ENCODE data around the gene TICRR. TPM values are rescaled to one million over a fixed set of nuclear protein-coding genes. Genes with fewer than 3 reads are reported as not detected.

Gene TICRR
- total and polyA plus RNA-seq, 3 experiments from 2014 or later, result 14.0 TPM; not detected in 1

DNA sequence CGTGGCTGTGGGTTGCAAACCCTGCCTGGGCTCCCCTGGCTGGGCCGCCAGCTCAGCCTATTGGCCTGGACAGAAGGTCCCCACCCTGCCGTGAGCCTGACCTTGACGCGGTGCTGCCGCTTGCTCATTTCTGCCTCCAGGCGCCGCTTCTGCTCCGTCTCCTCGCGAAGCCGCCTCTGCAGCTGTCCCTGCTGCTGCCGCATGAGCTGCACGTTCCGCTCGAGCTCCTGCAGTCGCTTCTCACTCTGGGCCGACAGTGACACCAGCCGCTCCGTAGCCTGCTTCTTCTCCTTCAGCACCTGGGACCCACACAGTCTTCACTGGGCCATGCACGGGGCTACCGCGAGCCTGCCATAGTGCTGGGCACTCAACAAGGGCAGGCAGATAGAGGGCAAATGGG, 58.3 kb downstream of the TICRR start:
- Histone ChIP-seq H3K9me3 (ENCODE audit: low read length) (no peaks in the 10 kb centered on the region), H3K27me3 (ENCODE audit: insufficient read depth, low read length, poor library complexity, severe bottlenecking) (no peaks in the 10 kb centered on the region), H3K4me1 (ENCODE audit: insufficient read depth, low read length) (no peaks in the 10 kb centered on the region), H3K36me3 (ENCODE audit: insufficient read depth, low read length) (no peaks in the 10 kb centered on the region), H3K4me3 (ENCODE audit: low read length) (no peak overlapping the region), H3K27ac (ENCODE audit: low read depth, low read length) (no peak overlapping the region)
- DNase-seq, result no peak
- Mint-ChIP-seq H3K9me3 (peaks cover 0 to 2% (median 0%) of the 10 kb centered on the region in 5 donors), H3K4me1 (no peaks in the 10 kb centered on the region), H3K4me3 (no peak overlapping the region), H3K27ac (no peak overlapping the region), H3K27me3 (no peaks in the 10 kb centered on the region), H3K36me3 (no peaks in the 10 kb centered on the region)
- ChIA-PET CTCF (no interaction called here), POLR2A (no interaction called here)

DNA sequence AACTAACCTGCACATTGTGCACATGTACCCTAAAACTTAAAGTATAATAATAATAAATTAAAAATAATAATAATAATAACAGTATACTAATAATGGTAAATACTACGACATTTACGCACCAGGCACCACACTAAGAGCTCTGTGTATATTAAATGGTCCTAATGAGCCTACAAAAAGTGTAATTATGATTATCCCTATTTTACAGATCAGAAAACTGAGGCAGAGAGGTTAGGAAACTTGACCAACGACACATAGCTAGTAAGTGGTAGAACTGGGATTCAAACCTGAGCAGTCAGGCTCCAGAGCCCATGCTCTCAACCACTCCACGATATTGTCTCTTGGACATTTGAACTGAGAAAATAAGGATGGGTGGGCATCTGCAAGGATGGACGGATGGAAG, 65.0 kb downstream of the TICRR start:
- H3K36me3 ChIP-seq (ENCODE audit: insufficient read depth, low read length), result no peaks in the 10 kb centered on the region
- no peak overlapping the region for H3K27ac ChIP-seq (ENCODE audit: low read depth, low read length)
- ChIA-PET CTCF (no interaction called here), POLR2A (no interaction called here)
- no peaks in the 10 kb centered on the region for H3K4me1 ChIP-seq (ENCODE audit: insufficient read depth, low read length)
- DNase-seq, result no peak
- H3K9me3 ChIP-seq (ENCODE audit: low read length), result no peaks in the 10 kb centered on the region
- no peaks in the 10 kb centered on the region for H3K4me1 Mint-ChIP-seq
- no peaks in the 10 kb centered on the region for H3K36me3 Mint-ChIP-seq
- peaks cover 0 to 2% (median 0%) of the 10 kb centered on the region in 5 donors for H3K9me3 Mint-ChIP-seq
- H3K4me3 Mint-ChIP-seq, result no peak overlapping the region
- H3K27me3 Mint-ChIP-seq, result no peaks in the 10 kb centered on the region
- H3K27me3 ChIP-seq (ENCODE audit: insufficient read depth, low read length, poor library complexity, severe bottlenecking), result no peaks in the 10 kb centered on the region
- H3K27ac Mint-ChIP-seq, result no peak overlapping the region
- no peak overlapping the region for H3K4me3 ChIP-seq (ENCODE audit: low read length)

DNA sequence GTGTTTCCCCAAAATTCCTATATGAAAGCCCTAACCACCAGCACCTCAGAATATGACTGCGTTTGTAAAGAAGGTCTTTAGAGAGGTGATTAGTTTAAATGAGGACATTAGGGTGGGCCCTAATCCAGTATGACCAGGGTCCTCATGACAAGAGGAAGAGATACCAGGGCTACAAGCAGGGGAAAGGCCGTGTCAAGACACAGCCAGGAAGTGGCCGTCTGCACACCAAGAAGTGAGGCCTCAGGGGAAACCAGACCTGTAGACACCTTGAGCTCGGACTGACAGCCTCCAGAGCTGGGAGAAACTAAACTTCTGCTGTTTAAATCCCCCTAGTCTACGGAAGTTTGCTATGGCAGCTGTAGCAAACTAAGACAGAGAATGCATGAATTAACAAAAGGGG, 65.8 kb downstream of the TICRR start:
- Histone ChIP-seq H3K27ac (ENCODE audit: low read depth, low read length) (no peak overlapping the region), H3K9me3 (ENCODE audit: low read length) (no peaks in the 10 kb centered on the region), H3K4me3 (ENCODE audit: low read length) (no peak overlapping the region), H3K4me1 (ENCODE audit: insufficient read depth, low read length) (no peaks in the 10 kb centered on the region), H3K36me3 (ENCODE audit: insufficient read depth, low read length) (no peaks in the 10 kb centered on the region), H3K27me3 (ENCODE audit: insufficient read depth, low read length, poor library complexity, severe bottlenecking) (no peaks in the 10 kb centered on the region)
- Mint-ChIP-seq H3K27me3 (no peaks in the 10 kb centered on the region), H3K27ac (no peak overlapping the region), H3K4me1 (no peaks in the 10 kb centered on the region), H3K4me3 (no peak overlapping the region), H3K9me3 (no peaks in the 10 kb centered on the region), H3K36me3 (no peaks in the 10 kb centered on the region)
- no peak for DNase-seq
- ChIA-PET POLR2A (no interaction called here), CTCF (no interaction called here)

- Mint-ChIP-seq H3K9me3 (no peaks in the 10 kb centered on the region), H3K36me3 (no peaks in the 10 kb centered on the region), H3K4me3 (no peak overlapping the region), H3K27me3 (peaks cover 0 to under 1% of the 10 kb centered on the region in 2 donors), H3K4me1 (peaks cover 0 to under 1% (median 0%) of the 10 kb centered on the region in 3 donors), H3K27ac (no peak overlapping the region)
- CTCF ChIA-PET, result no interaction called here
- no peaks in the 10 kb centered on the region for H3K27me3 ChIP-seq (ENCODE audit: insufficient read depth, low read length, poor library complexity, severe bottlenecking)
- no peaks in the 10 kb centered on the region for H3K36me3 ChIP-seq (ENCODE audit: insufficient read depth, low read length)
- POLR2A ChIA-PET, result no interaction called here
- no peaks in the 10 kb centered on the region for H3K4me1 ChIP-seq (ENCODE audit: insufficient read depth, low read length)
- no peak for DNase-seq
- H3K27ac ChIP-seq (ENCODE audit: low read depth, low read length), result no peak overlapping the region
- H3K4me3 ChIP-seq (ENCODE audit: low read length), result no peak overlapping the region
- no peaks in the 10 kb centered on the region for H3K9me3 ChIP-seq (ENCODE audit: low read length)
Observed at GRCh38 chr15:89642106-89642505, 66.8 kb downstream of the TICRR start.

DNA sequence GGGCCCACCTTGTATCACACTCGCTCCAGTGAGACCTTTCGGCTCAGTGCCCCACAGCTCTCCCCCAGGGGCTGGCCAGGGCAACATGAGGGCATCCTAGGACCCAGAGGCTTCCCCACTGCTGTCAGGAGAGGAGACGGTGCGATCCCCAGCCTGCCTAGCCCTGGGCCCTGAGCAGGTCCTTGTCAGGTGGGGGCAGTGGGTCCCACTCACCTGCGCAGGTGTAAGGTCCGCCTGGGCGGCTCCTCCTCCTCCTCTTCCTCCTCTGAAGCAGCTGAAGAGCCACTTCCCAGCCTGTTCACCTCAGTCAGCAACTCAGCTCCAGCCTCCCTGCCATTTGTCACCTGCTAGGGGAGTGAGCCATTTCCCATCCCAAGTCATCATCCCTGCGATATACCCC, 70.4 kb downstream of the TICRR start:
- H3K36me3 Mint-ChIP-seq, result no peaks in the 10 kb centered on the region

DNA sequence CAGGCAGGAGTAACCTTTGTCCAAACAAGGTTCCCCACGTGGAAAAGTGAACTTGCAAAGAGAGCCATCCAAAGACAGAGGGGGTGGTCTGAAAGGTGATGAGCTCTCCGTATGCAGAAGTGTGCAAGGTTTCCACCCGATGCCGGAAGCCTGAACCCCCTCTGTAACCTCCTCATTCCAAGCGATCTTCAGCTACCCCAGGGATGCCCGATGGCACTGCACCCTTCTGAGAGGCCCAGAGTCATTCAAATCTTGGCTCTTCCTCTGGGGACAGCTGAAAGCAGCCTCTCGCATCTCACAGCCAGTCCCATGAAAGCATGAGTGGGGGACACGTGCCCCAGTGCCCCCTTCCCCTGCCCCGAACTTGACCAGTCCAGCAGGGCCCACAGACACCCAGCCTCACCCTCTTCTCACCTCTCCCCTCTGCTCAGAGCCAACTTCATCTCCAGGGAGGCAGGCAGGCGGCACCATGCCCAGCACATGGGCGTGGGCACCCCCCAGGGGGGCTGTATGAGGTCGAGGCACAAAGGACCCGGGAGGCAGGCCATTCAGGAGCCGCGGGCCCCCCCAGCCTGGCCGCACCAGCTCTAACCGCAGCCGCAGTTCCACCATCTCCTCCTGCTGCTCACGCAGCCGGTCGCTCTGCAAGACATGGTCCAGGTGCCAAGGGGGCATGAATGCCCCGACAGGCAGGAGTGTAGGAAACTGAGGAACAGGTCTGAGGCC, 71.3 kb downstream of the TICRR start:
- ChIA-PET CTCF (no interaction called here), POLR2A (interaction anchor here (0.6 kb wide), 1 partner anchor 248 kb away, joined by 3 read pairs; no protein-coding TSS in a partner anchor)
- Histone ChIP-seq H3K4me1 (ENCODE audit: insufficient read depth, low read length) (no peaks in the 10 kb centered on the region), H3K9me3 (ENCODE audit: low read length) (no peaks in the 10 kb centered on the region), H3K27me3 (ENCODE audit: insufficient read depth, low read length, poor library complexity, severe bottlenecking) (no peaks in the 10 kb centered on the region), H3K4me3 (ENCODE audit: low read length) (no peak overlapping the region), H3K36me3 (ENCODE audit: insufficient read depth, low read length) (no peaks in the 10 kb centered on the region), H3K27ac (ENCODE audit: low read depth, low read length) (no peak overlapping the region)
- no peak overlapping the region for H3K27ac Mint-ChIP-seq
- no peaks in the 10 kb centered on the region for H3K9me3 Mint-ChIP-seq
- H3K4me1 Mint-ChIP-seq, result peaks cover 0 to 3% (median 2%) of the 10 kb centered on the region in 3 donors
- no peaks in the 10 kb centered on the region for H3K36me3 Mint-ChIP-seq
- H3K27me3 Mint-ChIP-seq, result peaks cover 4 to 6% of the 10 kb centered on the region in 2 donors
- no peak for DNase-seq
- no peak overlapping the region for H3K4me3 Mint-ChIP-seq

More for the DNA sequence above, 70.4 kb downstream of the TICRR start:
- Histone ChIP-seq H3K4me1 (ENCODE audit: insufficient read depth, low read length) (no peaks in the 10 kb centered on the region), H3K27ac (ENCODE audit: low read depth, low read length) (no peak overlapping the region), H3K9me3 (ENCODE audit: low read length) (no peaks in the 10 kb centered on the region), H3K36me3 (ENCODE audit: insufficient read depth, low read length) (no peaks in the 10 kb centered on the region), H3K27me3 (ENCODE audit: insufficient read depth, low read length, poor library complexity, severe bottlenecking) (no peaks in the 10 kb centered on the region), H3K4me3 (ENCODE audit: low read length) (no peak overlapping the region)
- ChIA-PET CTCF (no interaction called here), POLR2A (no interaction called here)
- Mint-ChIP-seq H3K9me3 (no peaks in the 10 kb centered on the region), H3K4me1 (peaks cover 0 to 3% (median 2%) of the 10 kb centered on the region in 3 donors), H3K27me3 (peaks cover 3% of the 10 kb centered on the region in 2 donors), H3K4me3 (peak overlapping the region in 1 of 7 donors; percentile 50), H3K27ac (no peak overlapping the region)
- no peak for DNase-seq

DNA sequence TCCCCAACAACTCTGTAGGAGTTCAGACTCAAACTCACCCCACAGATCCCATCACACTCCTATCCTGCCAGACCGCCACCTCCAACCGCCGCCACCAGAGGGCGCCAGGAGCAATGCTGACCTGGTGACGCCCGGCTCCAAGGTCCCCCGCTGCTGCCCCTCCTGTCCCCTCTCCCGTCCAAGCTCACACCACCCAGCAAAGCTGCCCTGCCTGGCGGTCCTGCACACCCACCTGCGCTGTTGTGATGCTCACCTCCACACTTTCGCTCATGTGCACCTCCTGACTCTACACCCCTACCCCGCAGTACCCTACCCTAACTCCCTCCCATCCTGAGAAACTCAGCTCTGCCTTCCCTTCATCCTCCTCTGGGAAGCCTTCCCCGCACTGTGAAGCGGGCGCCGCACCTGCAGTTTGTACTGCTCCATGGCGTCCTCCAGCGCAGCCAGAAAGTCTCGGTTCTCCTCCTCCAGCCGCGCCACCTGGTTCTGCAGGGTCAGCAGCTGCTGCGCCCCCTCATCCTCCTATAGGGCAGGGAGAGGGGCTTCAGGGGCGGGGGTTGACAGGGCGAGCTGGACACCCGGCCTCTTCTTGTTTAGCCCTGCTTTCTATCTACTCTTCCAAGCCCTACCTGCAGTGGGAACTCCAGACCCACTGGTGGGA, 72.1 kb downstream of the TICRR start:
- H3K27ac Mint-ChIP-seq, result no peak overlapping the region
- POLR2A ChIA-PET, result no interaction called here
- H3K27me3 Mint-ChIP-seq, result peaks cover 7 to 11% of the 10 kb centered on the region in 2 donors
- peaks cover 0 to 3% (median 2%) of the 10 kb centered on the region in 3 donors for H3K4me1 Mint-ChIP-seq
- H3K36me3 ChIP-seq (ENCODE audit: insufficient read depth, low read length), result no peaks in the 10 kb centered on the region
- H3K27ac ChIP-seq (ENCODE audit: low read depth, low read length), result no peak overlapping the region
- H3K4me3 ChIP-seq (ENCODE audit: low read length), result no peak overlapping the region
- H3K9me3 ChIP-seq (ENCODE audit: low read length), result no peaks in the 10 kb centered on the region
- no peaks in the 10 kb centered on the region for H3K9me3 Mint-ChIP-seq
- CTCF ChIA-PET, result no interaction called here
- H3K27me3 ChIP-seq (ENCODE audit: insufficient read depth, low read length, poor library complexity, severe bottlenecking), result no peaks in the 10 kb centered on the region
- H3K36me3 Mint-ChIP-seq, result no peaks in the 10 kb centered on the region
- no peak overlapping the region for H3K4me3 Mint-ChIP-seq
- H3K4me1 ChIP-seq (ENCODE audit: insufficient read depth, low read length), result no peaks in the 10 kb centered on the region
- peak; percentile 12 to 63 (median 31) for DNase-seq

- Mint-ChIP-seq H3K36me3 (no peaks in the 10 kb centered on the region), H3K27ac (no peak overlapping the region), H3K4me3 (no peak overlapping the region), H3K9me3 (no peaks in the 10 kb centered on the region), H3K27me3 (peaks cover 12 to 18% of the 10 kb centered on the region in 2 donors), H3K4me1 (peaks cover 0 to 3% (median 3%) of the 10 kb centered on the region in 3 donors)
- POLR2A ChIA-PET, result no interaction called here
- Histone ChIP-seq H3K27ac (ENCODE audit: low read depth, low read length) (no peak overlapping the region), H3K4me1 (ENCODE audit: insufficient read depth, low read length) (no peaks in the 10 kb centered on the region), H3K4me3 (ENCODE audit: low read length) (no peak overlapping the region), H3K9me3 (ENCODE audit: low read length) (no peaks in the 10 kb centered on the region), H3K27me3 (ENCODE audit: insufficient read depth, low read length, poor library complexity, severe bottlenecking) (no peaks in the 10 kb centered on the region), H3K36me3 (ENCODE audit: insufficient read depth, low read length) (no peaks in the 10 kb centered on the region)
- DNase-seq, result peak in 1 of 5 donors; percentile 36
- CTCF ChIA-PET, result no interaction called here
Observed at GRCh38 chr15:89648106-89649012, 73.1 kb downstream of the TICRR start.
